Astrocyte (in vitro differentiated cells and primary cell): Measurements from ENCODE around the gene PRSS21. TPM values are rescaled to one million over a fixed set of nuclear protein-coding genes. Genes with fewer than 3 reads are reported as not detected.

Experiments used
- DNase-seq: peaks from one replicate; pipeline ENCODE4 v3.0.0-alpha.2; 2010; ENCODE audit warnings: low read depth
- FAIRE-seq: peaks from 2 replicates; lab custom pipeline; 2011; peaks lifted over from hg19 to GRCh38; lab: Jason Lieb, UNC
- H2AFZ ChIP-seq: 2 replicates; pipeline ENCODE4 v1.6.0; 2012; ENCODE audit warnings: low read depth, low read length, inconsistent platforms
- H3K27ac ChIP-seq: 2 replicates; pipeline ENCODE4 v1.5.1; 2011; ENCODE audit warnings: low read depth, low read length, inconsistent platforms
- H3K27me3 ChIP-seq: 2 replicates; pipeline ENCODE4 v1.6.0; 2011; ENCODE audit warnings: low read length, inconsistent platforms; ENCODE audit not compliant: insufficient read depth
- H3K36me3 ChIP-seq: 2 replicates; pipeline ENCODE4 v1.5.1; 2011; ENCODE audit warnings: low read length, inconsistent platforms; ENCODE audit not compliant: insufficient read depth
- H3K4me1 ChIP-seq: 2 replicates; pipeline ENCODE4 v1.5.1; 2011; ENCODE audit warnings: low read length, inconsistent platforms; ENCODE audit not compliant: insufficient read depth
- H3K4me2 ChIP-seq: 2 replicates; pipeline ENCODE4 v1.6.0; 2012; ENCODE audit warnings: low read length, inconsistent platforms
- H3K4me3 ChIP-seq: 2 replicates; pipeline ENCODE4 v1.5.1; 2011; ENCODE audit warnings: low read depth, mild to moderate bottlenecking, low read length, inconsistent platforms; ENCODE audit not compliant: insufficient read depth
- H3K79me2 ChIP-seq: 2 replicates; pipeline ENCODE4 v1.6.0; 2012; ENCODE audit warnings: mild to moderate bottlenecking, low read length, inconsistent platforms; ENCODE audit not compliant: insufficient read depth
- H3K9ac ChIP-seq: 2 replicates; pipeline ENCODE4 v1.6.0; 2012; ENCODE audit warnings: mild to moderate bottlenecking, low read length, inconsistent platforms
- H3K9me3 ChIP-seq: 2 replicates; pipeline ENCODE4 v1.5.1; 2012; ENCODE audit warnings: low read depth, mild to moderate bottlenecking, low read length, inconsistent platforms; ENCODE audit not compliant: insufficient read depth
- H4K20me1 ChIP-seq: 2 replicates; pipeline ENCODE4 v1.6.0; 2012; ENCODE audit warnings: low read length, inconsistent platforms; ENCODE audit not compliant: insufficient read depth
- H3K27ac Mint-ChIP-seq: one replicate; pipeline ENCODE4 v1.8.0; 2021; ENCODE audit warnings: mild to moderate bottlenecking, mixed read lengths; ENCODE audit not compliant: unreplicated experiment
- H3K27me3 Mint-ChIP-seq: one replicate; pipeline ENCODE4 v1.8.0; 2021; ENCODE audit warnings: low read depth, mixed read lengths; ENCODE audit not compliant: unreplicated experiment
- H3K36me3 Mint-ChIP-seq: one replicate; pipeline ENCODE4 v1.8.0; 2021; ENCODE audit warnings: low read depth, mixed read lengths; ENCODE audit not compliant: unreplicated experiment
- H3K4me1 Mint-ChIP-seq: one replicate; pipeline ENCODE4 v1.8.0; 2021; ENCODE audit warnings: low read depth, mixed read lengths; ENCODE audit not compliant: unreplicated experiment
- H3K4me3 Mint-ChIP-seq: one replicate; pipeline ENCODE4 v1.8.0; 2021; ENCODE audit warnings: mild to moderate bottlenecking, moderate library complexity, mixed read lengths; ENCODE audit not compliant: unreplicated experiment
- H3K9me3 Mint-ChIP-seq: one replicate; pipeline ENCODE4 v1.8.0; 2021; ENCODE audit warnings: mild to moderate bottlenecking, mixed read lengths; ENCODE audit not compliant: unreplicated experiment
- EZH2 ChIP-seq: IDR thresholded peaks from 2 replicates; pipeline ENCODE4 v1.6.1; 2012; ENCODE audit warnings: mild to moderate bottlenecking, low read length, inconsistent platforms; ENCODE audit not compliant: insufficient read depth
- total RNA-seq: library from RNA; stranded (reverse); gene quantifications from 2 replicates; pipeline ENCODE4 v1.2.1, GENCODE V29; 2021
- TF ChIP-seq, protein P1 (sequence below): IDR thresholded peaks from 2 replicates; pipeline ENCODE4 v1.5.1; 2011; ENCODE audit warnings: low read depth, mild to moderate bottlenecking, inconsistent platforms, low read length, moderate library complexity; ENCODE audit not compliant: insufficient read depth

Gene PRSS21
- total RNA-seq, 1 donor from 2014 or later, result not detected

DNA sequence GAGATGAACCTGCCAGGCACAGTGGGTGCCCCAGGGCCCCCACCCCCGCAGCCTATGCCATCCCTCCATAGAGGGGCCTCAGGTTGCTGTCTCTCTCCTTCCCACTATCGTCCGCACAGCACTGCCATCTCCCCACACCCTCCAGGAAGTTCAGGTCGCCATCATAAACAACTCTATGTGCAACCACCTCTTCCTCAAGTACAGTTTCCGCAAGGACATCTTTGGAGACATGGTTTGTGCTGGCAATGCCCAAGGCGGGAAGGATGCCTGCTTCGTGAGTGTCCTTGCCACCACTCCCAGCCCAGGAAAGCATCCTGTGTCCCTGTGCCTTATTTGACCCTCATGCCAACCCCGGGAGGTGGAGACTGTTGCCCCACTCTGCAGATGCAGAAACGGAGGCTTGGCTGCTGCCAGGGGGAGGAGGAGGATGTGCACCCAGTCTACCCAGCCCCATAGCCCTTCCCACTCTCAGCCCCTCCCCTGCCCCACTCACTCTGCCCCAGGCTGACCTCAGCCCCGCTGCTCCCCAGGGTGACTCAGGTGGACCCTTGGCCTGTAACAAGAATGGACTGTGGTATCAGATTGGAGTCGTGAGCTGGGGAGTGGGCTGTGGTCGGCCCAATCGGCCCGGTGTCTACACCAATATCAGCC lies 3.9 kb downstream of the PRSS21 start:
- H3K9me3 Mint-ChIP-seq, result no peaks in the 10 kb centered on the region
- Histone ChIP-seq H3K36me3 (no peaks in the 10 kb centered on the region), H3K9me3 (no peaks in the 10 kb centered on the region), H3K27me3 (peaks cover 5% of the 10 kb centered on the region), H3K4me2 (no peak overlapping the region), H3K4me1 (no peaks in the 10 kb centered on the region), H3K9ac (no peak overlapping the region), H3K27ac (no peak overlapping the region), H4K20me1 (no peaks in the 10 kb centered on the region), H3K4me3 (no peak overlapping the region), H3K79me2 (no peaks in the 10 kb centered on the region), H2AFZ (no peak overlapping the region)
- no peak overlapping the region for H3K27ac Mint-ChIP-seq
- peaks cover 7% of the 10 kb centered on the region for H3K4me1 Mint-ChIP-seq
- peaks cover 12% of the 10 kb centered on the region for H3K27me3 Mint-ChIP-seq
- no peak overlapping the region for H3K4me3 Mint-ChIP-seq
- no peak for DNase-seq
- no peak for FAIRE-seq
- no peaks in the 10 kb centered on the region for H3K36me3 Mint-ChIP-seq
- TF ChIP-seq, protein P1, sequence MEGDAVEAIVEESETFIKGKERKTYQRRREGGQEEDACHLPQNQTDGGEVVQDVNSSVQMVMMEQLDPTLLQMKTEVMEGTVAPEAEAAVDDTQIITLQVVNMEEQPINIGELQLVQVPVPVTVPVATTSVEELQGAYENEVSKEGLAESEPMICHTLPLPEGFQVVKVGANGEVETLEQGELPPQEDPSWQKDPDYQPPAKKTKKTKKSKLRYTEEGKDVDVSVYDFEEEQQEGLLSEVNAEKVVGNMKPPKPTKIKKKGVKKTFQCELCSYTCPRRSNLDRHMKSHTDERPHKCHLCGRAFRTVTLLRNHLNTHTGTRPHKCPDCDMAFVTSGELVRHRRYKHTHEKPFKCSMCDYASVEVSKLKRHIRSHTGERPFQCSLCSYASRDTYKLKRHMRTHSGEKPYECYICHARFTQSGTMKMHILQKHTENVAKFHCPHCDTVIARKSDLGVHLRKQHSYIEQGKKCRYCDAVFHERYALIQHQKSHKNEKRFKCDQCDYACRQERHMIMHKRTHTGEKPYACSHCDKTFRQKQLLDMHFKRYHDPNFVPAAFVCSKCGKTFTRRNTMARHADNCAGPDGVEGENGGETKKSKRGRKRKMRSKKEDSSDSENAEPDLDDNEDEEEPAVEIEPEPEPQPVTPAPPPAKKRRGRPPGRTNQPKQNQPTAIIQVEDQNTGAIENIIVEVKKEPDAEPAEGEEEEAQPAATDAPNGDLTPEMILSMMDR, result no peak
- no peak for TF ChIP-seq EZH2

DNA sequence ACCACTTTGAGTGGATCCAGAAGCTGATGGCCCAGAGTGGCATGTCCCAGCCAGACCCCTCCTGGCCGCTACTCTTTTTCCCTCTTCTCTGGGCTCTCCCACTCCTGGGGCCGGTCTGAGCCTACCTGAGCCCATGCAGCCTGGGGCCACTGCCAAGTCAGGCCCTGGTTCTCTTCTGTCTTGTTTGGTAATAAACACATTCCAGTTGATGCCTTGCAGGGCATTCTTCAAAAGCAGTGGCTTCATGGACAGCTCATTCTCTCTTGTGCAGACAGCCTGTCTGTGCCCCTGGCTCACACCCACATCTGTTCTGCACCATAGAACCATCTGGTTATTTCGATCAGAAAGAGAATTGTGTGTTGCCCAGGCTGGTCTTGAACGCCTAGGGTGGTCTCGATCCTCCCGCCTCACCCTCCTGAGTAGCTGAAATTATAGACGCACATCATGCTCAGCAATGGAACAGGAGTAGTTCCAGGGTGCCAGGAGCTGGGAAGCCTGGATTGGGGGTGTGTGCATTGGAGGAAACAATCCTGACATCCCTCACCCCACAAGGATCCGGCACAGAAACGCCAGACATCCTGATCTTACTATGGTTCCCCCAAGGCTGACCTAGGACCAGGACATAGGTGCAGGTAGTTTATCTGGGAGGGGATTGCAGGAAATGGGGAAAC lies 4.6 kb downstream of the PRSS21 start:
- no peaks in the 10 kb centered on the region for H3K4me1 ChIP-seq
- no peaks in the 10 kb centered on the region for H3K36me3 ChIP-seq
- no peak for FAIRE-seq
- no peak overlapping the region for H2AFZ ChIP-seq
- H4K20me1 ChIP-seq, result no peaks in the 10 kb centered on the region
- no peak for TF ChIP-seq EZH2
- TF ChIP-seq, protein P1, result no peak
- H3K9me3 ChIP-seq, result no peaks in the 10 kb centered on the region
- Mint-ChIP-seq H3K4me1 (peaks cover 9% of the 10 kb centered on the region), H3K9me3 (no peaks in the 10 kb centered on the region), H3K36me3 (peaks cover 1% of the 10 kb centered on the region), H3K4me3 (no peak overlapping the region), H3K27ac (no peak overlapping the region), H3K27me3 (peaks cover 15% of the 10 kb centered on the region)
- H3K4me3 ChIP-seq, result no peak overlapping the region
- DNase-seq, result no peak
- H3K9ac ChIP-seq, result no peak overlapping the region
- H3K79me2 ChIP-seq, result no peaks in the 10 kb centered on the region
- H3K27me3 ChIP-seq, result peaks cover 5% of the 10 kb centered on the region
- no peak overlapping the region for H3K27ac ChIP-seq
- H3K4me2 ChIP-seq, result no peak overlapping the region

DNA sequence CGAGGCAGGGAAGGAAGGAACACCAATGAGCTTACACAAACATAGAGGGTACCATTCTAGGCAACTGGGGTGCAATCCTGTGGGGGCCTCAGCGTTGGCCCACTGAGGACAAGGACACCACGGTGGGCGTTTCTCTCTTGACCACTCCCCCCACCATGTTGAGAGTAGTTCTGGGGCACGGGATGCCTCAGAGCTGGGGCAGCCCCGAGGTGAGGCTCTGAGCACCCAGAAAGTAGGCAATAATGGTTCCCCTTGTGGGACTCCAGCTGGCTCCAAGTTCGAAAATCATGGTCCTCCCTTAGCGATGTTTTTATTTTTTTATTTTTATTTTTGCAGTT lies 5.1 kb downstream of the PRSS21 start:
- no peak overlapping the region for H3K4me3 Mint-ChIP-seq
- FAIRE-seq (no peak), DNase-seq (no peak)
- Histone ChIP-seq H3K4me3 (no peak overlapping the region), H3K9me3 (no peaks in the 10 kb centered on the region), H3K36me3 (no peaks in the 10 kb centered on the region), H3K4me1 (no peaks in the 10 kb centered on the region), H2AFZ (no peak overlapping the region), H4K20me1 (no peaks in the 10 kb centered on the region), H3K4me2 (no peak overlapping the region), H3K79me2 (no peaks in the 10 kb centered on the region), H3K27me3 (peaks cover 5% of the 10 kb centered on the region), H3K9ac (no peak overlapping the region), H3K27ac (no peak overlapping the region)
- TF ChIP-seq, protein P1, result no peak
- TF ChIP-seq EZH2, result no peak
- H3K36me3 Mint-ChIP-seq, result peaks cover 1% of the 10 kb centered on the region
- no peaks in the 10 kb centered on the region for H3K9me3 Mint-ChIP-seq
- peaks cover 9% of the 10 kb centered on the region for H3K4me1 Mint-ChIP-seq
- H3K27ac Mint-ChIP-seq, result no peak overlapping the region
- H3K27me3 Mint-ChIP-seq, result peaks cover 15% of the 10 kb centered on the region
